ENCODE measurements around the gene OR10K1. TPM values are rescaled to one million over a fixed set of nuclear protein-coding genes. Genes with fewer than 3 reads are reported as not detected.

The OR10K1 gene
- total RNA-seq, 1 donor from 2014 or later, result not detected

- no peak for TF ChIP-seq CTCF (IDR thresholded peaks at IDR 0.05)
- Mint-ChIP-seq H3K9me3 (ENCODE audit: unreplicated experiment) (no peaks in the 10 kb centered on the region), H3K27me3 (ENCODE audit: unreplicated experiment) (peaks cover 2% of the 10 kb centered on the region), H3K4me3 (ENCODE audit: unreplicated experiment) (no peak overlapping the region), H3K4me1 (ENCODE audit: unreplicated experiment) (no peaks in the 10 kb centered on the region), H3K27ac (ENCODE audit: unreplicated experiment) (no peak overlapping the region), H3K36me3 (ENCODE audit: unreplicated experiment) (no peaks in the 10 kb centered on the region)
- no peak for DNase-seq (ENCODE audit: extremely low spot score, unreplicated experiment)
These were observed 48.0 kb downstream of the OR10K1 start for GRCh38 chr1:158509471-158510156.

GRCh38 chr1:158516966-158517365 is 55.3 kb downstream of the OR10K1 start:
- DNase-seq (ENCODE audit: extremely low spot score, unreplicated experiment), result no peak
- no peak overlapping the region for H3K4me3 Mint-ChIP-seq (ENCODE audit: unreplicated experiment)
- H3K27me3 Mint-ChIP-seq (ENCODE audit: unreplicated experiment), result no peaks in the 10 kb centered on the region
- no peaks in the 10 kb centered on the region for H3K4me1 Mint-ChIP-seq (ENCODE audit: unreplicated experiment)
- no peak for TF ChIP-seq CTCF (IDR thresholded peaks at IDR 0.05)
- H3K27ac Mint-ChIP-seq (ENCODE audit: unreplicated experiment), result no peak overlapping the region
- H3K9me3 Mint-ChIP-seq (ENCODE audit: unreplicated experiment), result no peaks in the 10 kb centered on the region
- H3K36me3 Mint-ChIP-seq (ENCODE audit: unreplicated experiment), result no peaks in the 10 kb centered on the region

Other genes starting within 250 kb of the OR10K1 start
- gene CD1A, start 207.4 kb upstream of the OR10K1 start, total RNA-seq, result not detected in 2 replicates
- not detected in 2 replicates for gene CD1C, start 171.9 kb upstream of the OR10K1 start, total RNA-seq
- gene CD1B, start 130.3 kb upstream of the OR10K1 start, total RNA-seq, result not detected in 2 replicates
- gene CD1E, start 107.9 kb upstream of the OR10K1 start, total RNA-seq, result not detected in 2 replicates
- not detected in 2 replicates for gene OR10T2, start 62.4 kb upstream of the OR10K1 start, total RNA-seq
- gene OR10K2, start 35.6 kb upstream of the OR10K1 start, total RNA-seq, result not detected in 2 replicates
- gene OR10R2, start 10.4 kb downstream of the OR10K1 start, total RNA-seq, result not detected in 2 replicates
- gene OR6Y1, start 92.6 kb downstream of the OR10K1 start, total RNA-seq, result not detected in 2 replicates
- gene OR6P1, start 108.7 kb downstream of the OR10K1 start, total RNA-seq, result not detected in 2 replicates
- gene OR10X1, start 118.1 kb downstream of the OR10K1 start, total RNA-seq, result not detected in 2 replicates
- not detected in 2 replicates for gene OR10Z1, start 143.4 kb downstream of the OR10K1 start, total RNA-seq
- gene SPTA1, start 224.9 kb downstream of the OR10K1 start, total RNA-seq, result not detected in 2 replicates
- gene OR6K2, start 238.8 kb downstream of the OR10K1 start, total RNA-seq, result not detected in 2 replicates

Measured in osteocyte (in vitro differentiated cells).